ENCODE results near the gene ZNF750. TPM values are rescaled to one million over a fixed set of nuclear protein-coding genes. Genes with fewer than 3 reads are reported as not detected.

The ZNF750 gene
- total and polyA plus RNA-seq, 2 experiments from 2014 or later = 0.13 to 0.17 TPM

Other genes with a start within 250 kb of the ZNF750 start
- 96.4 and 97.6 TPM in 2 replicates for gene WDR45B, start 191.6 kb downstream of the ZNF750 start, total RNA-seq (2014; rRNA removed; shearing (Covaris generic))
- gene WDR45B, start 191.6 kb downstream of the ZNF750 start, polyA plus RNA-seq (2016; fragmentation: Nextera tagmentation; extraction: Ambion mirVana) = 69.4 and 82.3 TPM in 2 replicates
- 5.2 and 10.8 TPM in 2 replicates for gene RAB40B, start 141.3 kb downstream of the ZNF750 start, total RNA-seq (2014; rRNA removed; shearing (Covaris generic))
- 2.8 and 4.2 TPM in 2 replicates for gene RAB40B, start 141.3 kb downstream of the ZNF750 start, polyA plus RNA-seq (2016; fragmentation: Nextera tagmentation; extraction: Ambion mirVana)
- gene FN3KRP, start 123.3 kb downstream of the ZNF750 start, total RNA-seq (2014; rRNA removed; shearing (Covaris generic)) = 13.2 and 15.9 TPM in 2 replicates
- 15.1 and 16.7 TPM in 2 replicates for gene FN3KRP, start 123.3 kb downstream of the ZNF750 start, polyA plus RNA-seq (2016; fragmentation: Nextera tagmentation; extraction: Ambion mirVana)
- gene FN3K, start 104.4 kb downstream of the ZNF750 start, total RNA-seq (2014; rRNA removed; shearing (Covaris generic)) = 11.0 and 12.9 TPM in 2 replicates
- gene FN3K, start 104.4 kb downstream of the ZNF750 start, polyA plus RNA-seq (2016; fragmentation: Nextera tagmentation; extraction: Ambion mirVana) = 5.3 TPM in 2 replicates
- 116 and 122 TPM in 2 replicates for gene TBCD, start 88.0 kb downstream of the ZNF750 start, total RNA-seq (2014; rRNA removed; shearing (Covaris generic))
- 72.4 and 75.0 TPM in 2 replicates for gene TBCD, start 88.0 kb downstream of the ZNF750 start, polyA plus RNA-seq (2016; fragmentation: Nextera tagmentation; extraction: Ambion mirVana)
- 17.4 and 20.2 TPM in 2 replicates for gene METRNL, start 239.6 kb upstream of the ZNF750 start, total RNA-seq (2014; rRNA removed; shearing (Covaris generic))
- gene METRNL, start 239.6 kb upstream of the ZNF750 start, polyA plus RNA-seq (2016; fragmentation: Nextera tagmentation; extraction: Ambion mirVana) = 12.2 and 16.1 TPM in 2 replicates

All from GM23338 (cell line).